ENCODE measurements around the gene HERC2.
"Not testable (repeated sequence)": the region's sequence is repeated elsewhere in the genome, so short reads cannot be mapped to it uniquely, and the experiment has no call there.

Gene HERC2

DNA sequence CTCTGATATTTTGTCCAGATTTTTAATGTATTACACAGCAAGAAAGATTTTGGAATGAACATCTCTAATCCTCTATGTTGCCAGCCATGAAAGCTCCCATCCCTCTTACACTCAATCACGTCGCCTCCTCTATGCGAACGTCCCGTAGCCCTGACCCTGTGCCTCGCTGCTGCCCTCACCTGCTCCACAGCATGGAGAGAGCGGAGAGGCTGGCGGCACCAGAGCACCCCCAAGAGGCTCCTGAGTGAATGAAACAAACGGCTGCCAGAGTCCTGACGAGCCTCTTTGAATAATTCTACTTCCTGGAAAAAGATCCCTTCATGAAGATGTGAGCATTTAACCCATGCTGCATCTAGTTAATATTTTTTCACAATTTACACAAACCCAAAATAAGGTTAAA, 116.3 kb downstream of the HERC2 start:
- H3K9me3 ChIP-seq (ENCODE audit: low read length); H3K4me1 ChIP-seq (ENCODE audit: insufficient read depth, low read length); H3K27me3 ChIP-seq (ENCODE audit: insufficient read depth, low read length); H3K4me3 ChIP-seq (ENCODE audit: low read length); H3K36me3 ChIP-seq (ENCODE audit: insufficient read depth, low read length); H2AFZ ChIP-seq (ENCODE audit: low read depth, low read length): not testable (repeated sequence)

DNA sequence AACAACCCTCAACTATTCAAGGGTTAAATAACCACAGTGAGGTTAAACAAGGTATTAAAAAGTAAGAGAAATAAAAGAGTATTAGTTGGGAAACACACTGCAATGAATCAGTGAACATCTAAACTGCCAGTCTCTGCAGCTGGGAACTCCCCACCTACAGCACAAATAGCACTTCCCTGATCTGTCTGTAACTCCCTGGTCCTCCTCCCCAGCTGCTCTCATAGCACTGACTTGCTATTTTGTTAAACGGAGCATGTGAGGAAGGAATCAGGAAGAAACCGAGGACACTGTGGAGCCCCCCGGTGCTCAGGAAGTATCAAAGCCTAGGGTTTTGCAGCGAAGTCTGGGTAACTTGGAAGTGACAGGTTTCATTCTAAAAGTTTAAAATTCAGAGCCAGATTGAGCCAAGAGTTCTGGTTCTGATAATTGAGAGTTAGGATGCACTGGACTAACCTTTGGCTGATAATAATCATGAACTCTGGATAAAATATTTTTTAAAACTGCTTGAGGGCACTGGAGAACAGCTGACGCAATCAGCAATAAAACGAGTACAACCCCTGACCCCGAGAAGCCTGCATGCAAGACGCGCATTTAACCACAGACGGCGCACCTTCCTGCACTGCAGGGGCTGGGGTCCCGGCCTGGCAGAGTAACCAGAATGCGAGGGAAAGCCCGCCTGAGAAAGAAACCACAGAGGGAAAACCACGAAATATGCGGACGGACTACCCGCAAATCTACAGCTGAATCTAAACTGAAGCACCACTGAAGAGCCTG, 118.7 kb downstream of the HERC2 start:
- not testable (repeated sequence) for H3K4me3 ChIP-seq (ENCODE audit: low read length); H3K4me1 ChIP-seq (ENCODE audit: insufficient read depth, low read length); H3K27me3 ChIP-seq (ENCODE audit: insufficient read depth, low read length); H2AFZ ChIP-seq (ENCODE audit: low read depth, low read length); H3K9me3 ChIP-seq (ENCODE audit: low read length)
- H3K36me3 ChIP-seq (ENCODE audit: insufficient read depth, low read length) = peaks cover 18% of the 10 kb centered on the region

DNA sequence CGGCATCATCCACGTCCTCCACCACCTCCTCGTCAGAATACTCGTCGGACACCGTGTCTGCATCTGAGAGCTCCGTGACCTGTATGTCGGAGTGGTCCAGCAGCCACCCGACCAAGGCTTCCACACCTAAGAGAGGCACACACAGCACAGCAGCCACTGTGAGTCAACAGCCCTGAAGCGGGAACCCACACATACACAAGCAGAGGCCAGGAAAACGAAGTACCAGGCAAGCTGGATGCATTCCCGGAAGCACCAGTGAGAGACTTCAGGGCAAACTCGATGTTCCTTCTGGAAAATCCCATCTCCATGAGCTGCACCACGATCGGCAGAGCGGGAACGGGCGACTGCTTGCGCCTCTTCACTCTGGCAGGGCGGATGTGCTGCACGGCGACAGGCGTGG, 119.9 kb downstream of the HERC2 start:
- not testable (repeated sequence) for H3K4me1 ChIP-seq (ENCODE audit: insufficient read depth, low read length); H3K4me3 ChIP-seq (ENCODE audit: low read length); H2AFZ ChIP-seq (ENCODE audit: low read depth, low read length); H3K27me3 ChIP-seq (ENCODE audit: insufficient read depth, low read length); H3K9me3 ChIP-seq (ENCODE audit: low read length)
- H3K36me3 ChIP-seq (ENCODE audit: insufficient read depth, low read length) = peaks cover 25% of the 10 kb centered on the region

GRCh38 chr15:28198215-28198614, 123.8 kb downstream of the HERC2 start:
- not testable (repeated sequence) for H3K27me3 ChIP-seq (ENCODE audit: insufficient read depth, low read length); H3K4me3 ChIP-seq (ENCODE audit: low read length); H3K9me3 ChIP-seq (ENCODE audit: low read length); H2AFZ ChIP-seq (ENCODE audit: low read depth, low read length); H3K4me1 ChIP-seq (ENCODE audit: insufficient read depth, low read length)
- peaks cover 40% of the 10 kb centered on the region for H3K36me3 ChIP-seq (ENCODE audit: insufficient read depth, low read length)

DNA sequence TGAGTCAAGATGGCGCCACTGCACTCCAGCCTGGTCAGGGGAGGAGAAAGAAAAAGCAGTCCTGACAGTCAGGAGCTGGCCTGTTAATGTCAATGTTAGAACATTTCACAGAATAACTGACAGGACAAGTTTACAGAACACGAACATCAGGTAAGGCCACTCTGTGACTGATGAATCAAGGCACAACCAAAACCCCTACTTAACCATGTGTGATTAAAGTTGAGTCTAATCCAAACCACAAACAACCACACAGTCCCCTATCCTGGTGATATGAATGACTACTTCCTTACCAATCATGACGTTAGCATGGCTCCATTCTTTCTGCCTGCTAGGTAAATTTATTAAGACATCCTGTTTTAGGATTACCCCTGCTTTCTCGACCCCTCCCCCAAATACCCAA, 124.3 kb downstream of the HERC2 start:
- not testable (repeated sequence) for H3K9me3 ChIP-seq (ENCODE audit: low read length); H3K4me1 ChIP-seq (ENCODE audit: insufficient read depth, low read length); H2AFZ ChIP-seq (ENCODE audit: low read depth, low read length); H3K4me3 ChIP-seq (ENCODE audit: low read length); H3K27me3 ChIP-seq (ENCODE audit: insufficient read depth, low read length)
- peaks cover 40% of the 10 kb centered on the region for H3K36me3 ChIP-seq (ENCODE audit: insufficient read depth, low read length)

DNA sequence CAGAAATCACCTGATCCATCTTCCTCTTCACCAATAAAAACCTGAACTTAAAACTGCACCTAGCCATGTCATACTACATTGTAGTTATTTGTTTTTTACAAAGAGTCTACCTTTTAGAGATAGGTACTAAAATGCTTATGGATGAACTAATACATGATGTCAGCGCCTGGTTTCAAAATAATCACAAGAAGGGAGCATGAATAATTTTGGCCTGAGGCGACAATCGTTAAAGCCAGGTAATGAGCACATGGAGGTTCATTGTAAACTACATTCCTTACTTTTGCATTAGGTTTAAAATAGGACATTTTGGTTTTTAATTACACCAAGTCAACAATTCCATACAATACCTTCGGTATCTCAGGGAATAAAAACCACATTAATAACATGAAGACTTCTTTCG, 125.4 kb downstream of the HERC2 start:
- H3K4me1 ChIP-seq (ENCODE audit: insufficient read depth, low read length) = peaks cover 12% of the 10 kb centered on the region
- peaks cover 37% of the 10 kb centered on the region for H3K36me3 ChIP-seq (ENCODE audit: insufficient read depth, low read length)
- H3K9me3 ChIP-seq (ENCODE audit: low read length); H3K27me3 ChIP-seq (ENCODE audit: insufficient read depth, low read length); H2AFZ ChIP-seq (ENCODE audit: low read depth, low read length); H3K4me3 ChIP-seq (ENCODE audit: low read length): not testable (repeated sequence)

GRCh38 chr15:28192772-28193171, 129.2 kb downstream of the HERC2 start:
- Histone ChIP-seq H3K9me3 (ENCODE audit: low read length) (no peaks in the 10 kb centered on the region), H3K4me1 (ENCODE audit: insufficient read depth, low read length) (peaks cover 16% of the 10 kb centered on the region), H3K4me3 (ENCODE audit: low read length) (no peak overlapping the region), H3K27me3 (ENCODE audit: insufficient read depth, low read length) (no peaks in the 10 kb centered on the region), H2AFZ (ENCODE audit: low read depth, low read length) (no peak overlapping the region), H3K36me3 (ENCODE audit: insufficient read depth, low read length) (peaks cover 39% of the 10 kb centered on the region)

- H3K4me1 ChIP-seq (ENCODE audit: insufficient read depth, low read length) = peaks cover 16% of the 10 kb centered on the region
- H3K27me3 ChIP-seq (ENCODE audit: insufficient read depth, low read length) = no peaks in the 10 kb centered on the region
Observed at GRCh38 chr15:28191832-28192231, 130.1 kb downstream of the HERC2 start.

GRCh38 chr15:28190391-28191174, 131.4 kb downstream of the HERC2 start:
- H3K27me3 ChIP-seq (ENCODE audit: insufficient read depth, low read length) = no peaks in the 10 kb centered on the region
- peaks cover 44% of the 10 kb centered on the region for H3K36me3 ChIP-seq (ENCODE audit: insufficient read depth, low read length)
- H2AFZ ChIP-seq (ENCODE audit: low read depth, low read length) = no peak overlapping the region
- H3K9me3 ChIP-seq (ENCODE audit: low read length) = no peaks in the 10 kb centered on the region
- peaks cover 16% of the 10 kb centered on the region for H3K4me1 ChIP-seq (ENCODE audit: insufficient read depth, low read length)
- no peak overlapping the region for H3K4me3 ChIP-seq (ENCODE audit: low read length)

More at GRCh38 chr15:28191832-28192231, 130.1 kb downstream of the HERC2 start:
- no peak overlapping the region for H2AFZ ChIP-seq (ENCODE audit: low read depth, low read length)
- H3K36me3 ChIP-seq (ENCODE audit: insufficient read depth, low read length) = peaks cover 37% of the 10 kb centered on the region
- H3K9me3 ChIP-seq (ENCODE audit: low read length) = no peaks in the 10 kb centered on the region
- no peak overlapping the region for H3K4me3 ChIP-seq (ENCODE audit: low read length)

DNA sequence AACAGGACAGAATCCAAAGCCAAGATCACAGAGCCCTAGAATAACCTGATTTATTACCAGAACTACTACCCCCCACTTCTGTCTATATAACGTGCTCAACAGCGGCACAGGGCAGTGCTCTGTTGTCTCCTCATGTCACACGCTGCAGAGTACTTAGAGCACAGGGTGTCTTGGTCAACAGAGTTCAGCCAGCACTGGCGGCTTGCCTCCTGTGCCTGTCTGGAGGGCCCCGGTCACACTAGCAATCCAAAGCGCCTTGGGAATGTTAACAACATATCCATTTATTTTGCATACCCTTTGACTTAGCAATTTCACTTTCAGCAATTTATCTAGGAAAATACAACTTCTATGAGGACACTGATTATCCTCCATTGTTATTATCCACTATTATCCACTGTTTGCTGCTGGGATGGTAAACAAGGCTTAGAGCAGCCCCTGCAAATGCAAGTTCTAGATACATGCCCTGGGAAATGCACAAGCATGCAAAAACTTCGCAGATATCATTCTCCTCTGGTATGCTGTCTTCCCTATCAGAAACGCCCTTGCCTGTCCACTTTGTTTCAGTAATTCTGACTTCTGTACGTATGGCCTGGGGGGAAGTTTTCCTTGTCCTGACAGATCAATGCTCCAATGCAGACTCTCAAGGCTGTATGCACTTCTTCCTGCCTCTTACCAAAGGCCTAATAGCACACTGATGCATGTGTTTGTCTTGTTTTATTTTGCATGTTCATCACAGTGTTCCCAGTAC, 136.7 kb downstream of the HERC2 start:
- H3K4me1 ChIP-seq (ENCODE audit: insufficient read depth, low read length) = no peaks in the 10 kb centered on the region
- no peaks in the 10 kb centered on the region for H3K27me3 ChIP-seq (ENCODE audit: insufficient read depth, low read length)
- peaks cover 58% of the 10 kb centered on the region for H3K36me3 ChIP-seq (ENCODE audit: insufficient read depth, low read length)
- no peaks in the 10 kb centered on the region for H3K9me3 ChIP-seq (ENCODE audit: low read length)
- no peak overlapping the region for H2AFZ ChIP-seq (ENCODE audit: low read depth, low read length)
- no peak overlapping the region for H3K4me3 ChIP-seq (ENCODE audit: low read length)

GRCh38 chr15:28184166-28184565, 137.8 kb downstream of the HERC2 start:
- H3K36me3 ChIP-seq (ENCODE audit: insufficient read depth, low read length) = peaks cover 64% of the 10 kb centered on the region
- no peaks in the 10 kb centered on the region for H3K27me3 ChIP-seq (ENCODE audit: insufficient read depth, low read length)
- H3K9me3 ChIP-seq (ENCODE audit: low read length) = no peaks in the 10 kb centered on the region
- H3K4me1 ChIP-seq (ENCODE audit: insufficient read depth, low read length) = no peaks in the 10 kb centered on the region
- no peak overlapping the region for H3K4me3 ChIP-seq (ENCODE audit: low read length)
- no peak overlapping the region for H2AFZ ChIP-seq (ENCODE audit: low read depth, low read length)

GRCh38 chr15:28182731-28183130, 139.2 kb downstream of the HERC2 start:
- Histone ChIP-seq H3K4me1 (ENCODE audit: insufficient read depth, low read length) (no peaks in the 10 kb centered on the region), H3K9me3 (ENCODE audit: low read length) (no peaks in the 10 kb centered on the region), H3K27me3 (ENCODE audit: insufficient read depth, low read length) (no peaks in the 10 kb centered on the region), H3K36me3 (ENCODE audit: insufficient read depth, low read length) (peaks cover 62% of the 10 kb centered on the region), H2AFZ (ENCODE audit: low read depth, low read length) (no peak overlapping the region), H3K4me3 (ENCODE audit: low read length) (no peak overlapping the region)

DNA sequence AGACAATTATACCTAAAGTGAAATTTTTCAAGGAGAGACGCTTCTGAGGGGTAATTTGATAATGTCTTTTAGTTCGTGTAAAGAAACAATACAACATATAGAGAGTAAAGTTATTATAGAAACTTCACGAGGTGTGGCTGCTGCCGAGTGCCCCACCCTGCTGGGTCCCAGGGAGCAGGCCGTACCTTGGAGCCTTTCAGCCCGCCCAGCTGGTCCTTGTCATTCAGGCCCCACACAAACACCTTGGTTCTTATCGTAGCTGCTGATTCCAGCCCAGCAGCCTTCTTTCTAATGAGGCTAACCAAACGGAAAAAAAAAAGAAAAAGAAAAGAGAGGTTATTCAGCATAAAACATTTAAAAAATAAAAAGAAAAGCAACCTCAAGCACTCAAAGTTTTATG, 139.8 kb downstream of the HERC2 start:
- H3K4me3 ChIP-seq (ENCODE audit: low read length) = no peak overlapping the region
- no peaks in the 10 kb centered on the region for H3K27me3 ChIP-seq (ENCODE audit: insufficient read depth, low read length)
- H2AFZ ChIP-seq (ENCODE audit: low read depth, low read length) = no peak overlapping the region
- no peaks in the 10 kb centered on the region for H3K9me3 ChIP-seq (ENCODE audit: low read length)
- H3K4me1 ChIP-seq (ENCODE audit: insufficient read depth, low read length) = no peaks in the 10 kb centered on the region
- peaks cover 62% of the 10 kb centered on the region for H3K36me3 ChIP-seq (ENCODE audit: insufficient read depth, low read length)
